ENCODE results near the gene AP5S1.
"Not testable (repeated sequence)": the region's sequence is repeated elsewhere in the genome, so short reads cannot be mapped to it uniquely, and the experiment has no call there.

AP5S1 gene

DNA sequence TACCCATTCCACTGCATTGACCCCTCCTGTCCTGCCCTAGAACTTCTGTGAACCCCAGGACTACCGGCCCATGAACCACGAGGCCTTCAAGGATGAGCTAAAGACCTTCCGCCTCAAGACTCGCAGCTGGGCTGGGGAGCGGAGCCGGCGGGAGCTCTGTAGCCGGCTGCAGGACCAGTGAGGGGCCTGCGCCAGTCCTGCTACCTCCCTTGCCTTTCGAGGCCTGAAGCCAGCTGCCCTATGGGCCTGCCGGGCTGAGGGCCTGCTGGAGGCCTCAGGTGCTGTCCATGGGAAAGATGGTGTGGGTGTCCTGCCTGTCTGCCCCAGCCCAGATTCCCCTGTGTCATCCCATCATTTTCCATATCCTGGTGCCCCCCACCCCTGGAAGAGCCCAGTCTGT, 15.6 kb upstream of the AP5S1 start:
- DNase-seq (ENCODE audit: extremely low spot score, insufficient read length, low read depth): no peak
- no peak for FAIRE-seq

DNA sequence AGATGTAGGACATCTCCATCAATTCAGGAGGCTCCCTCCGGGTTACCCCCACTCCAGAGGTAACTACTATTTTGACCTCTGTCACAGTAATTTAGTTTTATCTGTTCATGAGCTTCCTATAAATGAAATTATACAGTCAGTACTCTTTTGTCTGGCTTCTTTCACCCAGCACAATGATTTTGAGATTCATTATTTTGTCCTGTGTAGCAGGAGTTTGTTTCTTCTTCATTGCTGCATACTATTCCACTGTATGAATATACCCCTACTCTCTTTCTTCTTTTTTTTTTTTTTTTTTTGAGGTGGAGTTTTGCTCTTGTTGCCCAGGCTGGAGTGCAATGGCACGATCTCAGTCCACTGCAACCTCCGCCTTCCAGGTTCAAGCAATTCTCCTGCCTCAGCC, 11.8 kb upstream of the AP5S1 start:
- DNase-seq (ENCODE audit: extremely low spot score, insufficient read length, low read depth): no peak
- FAIRE-seq: no peak

DNA sequence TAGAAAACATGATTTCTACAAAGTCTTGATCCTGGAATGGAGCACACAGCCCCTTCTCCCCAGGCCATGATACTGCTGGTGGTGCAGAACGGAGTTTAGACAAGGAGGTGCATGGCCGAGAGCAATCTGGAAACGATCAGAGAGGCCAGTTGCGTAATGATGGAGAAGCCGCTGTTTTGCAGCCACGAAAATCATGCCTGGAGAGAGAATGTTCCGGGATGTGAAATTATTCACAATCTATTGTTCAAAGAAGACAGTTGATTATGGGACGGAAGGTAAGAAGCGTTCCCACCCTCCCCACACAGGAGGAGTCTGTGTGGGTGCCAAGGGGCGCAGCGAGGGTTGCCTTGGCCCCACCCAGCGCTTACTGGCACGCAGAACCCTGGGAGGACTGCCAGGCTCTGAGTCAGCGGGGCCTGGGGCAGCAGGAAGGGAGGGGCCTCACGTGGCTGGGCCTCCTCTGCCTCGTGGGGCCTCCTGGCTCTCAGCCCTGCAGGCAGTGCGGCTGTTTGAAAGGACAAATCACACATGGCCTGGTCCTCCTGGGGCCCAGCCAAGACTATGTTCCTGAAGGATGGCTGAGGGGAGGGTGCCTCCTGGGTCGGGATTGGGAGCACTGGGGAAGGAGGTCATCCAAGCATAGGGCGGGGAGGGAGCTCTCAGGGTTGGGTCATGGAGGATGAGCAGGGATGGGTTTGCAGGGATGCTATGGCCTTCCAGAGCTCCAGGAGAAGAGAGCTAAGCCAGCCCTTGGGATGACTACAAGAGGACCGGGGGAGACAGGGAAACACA, 8.7 kb upstream of the AP5S1 start:
- DNase-seq (ENCODE audit: extremely low spot score, insufficient read length, low read depth) (no peak), FAIRE-seq (no peak)

DNA sequence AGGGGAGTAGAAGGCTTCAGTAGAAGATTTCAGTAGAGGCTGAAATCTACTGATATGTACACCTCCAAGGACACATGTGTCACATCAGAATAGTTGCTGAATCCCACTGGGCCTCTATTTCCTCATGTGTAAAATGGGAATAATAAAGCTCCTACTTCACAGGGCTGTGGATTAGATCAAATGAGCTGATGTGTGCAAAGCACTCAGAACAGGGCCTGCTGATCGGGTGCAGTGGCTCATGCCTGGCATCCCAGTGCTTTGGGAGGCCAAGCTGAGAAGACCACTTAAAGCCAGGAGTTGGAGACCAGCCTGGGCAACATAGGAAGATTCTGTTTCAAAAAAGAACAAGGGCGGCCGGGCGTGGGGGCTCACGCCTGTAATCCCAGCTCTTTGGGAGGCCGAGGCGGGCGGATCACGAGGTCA, 8.1 kb upstream of the AP5S1 start:
- FAIRE-seq (no peak), DNase-seq (ENCODE audit: extremely low spot score, insufficient read length, low read depth) (no peak)

DNA sequence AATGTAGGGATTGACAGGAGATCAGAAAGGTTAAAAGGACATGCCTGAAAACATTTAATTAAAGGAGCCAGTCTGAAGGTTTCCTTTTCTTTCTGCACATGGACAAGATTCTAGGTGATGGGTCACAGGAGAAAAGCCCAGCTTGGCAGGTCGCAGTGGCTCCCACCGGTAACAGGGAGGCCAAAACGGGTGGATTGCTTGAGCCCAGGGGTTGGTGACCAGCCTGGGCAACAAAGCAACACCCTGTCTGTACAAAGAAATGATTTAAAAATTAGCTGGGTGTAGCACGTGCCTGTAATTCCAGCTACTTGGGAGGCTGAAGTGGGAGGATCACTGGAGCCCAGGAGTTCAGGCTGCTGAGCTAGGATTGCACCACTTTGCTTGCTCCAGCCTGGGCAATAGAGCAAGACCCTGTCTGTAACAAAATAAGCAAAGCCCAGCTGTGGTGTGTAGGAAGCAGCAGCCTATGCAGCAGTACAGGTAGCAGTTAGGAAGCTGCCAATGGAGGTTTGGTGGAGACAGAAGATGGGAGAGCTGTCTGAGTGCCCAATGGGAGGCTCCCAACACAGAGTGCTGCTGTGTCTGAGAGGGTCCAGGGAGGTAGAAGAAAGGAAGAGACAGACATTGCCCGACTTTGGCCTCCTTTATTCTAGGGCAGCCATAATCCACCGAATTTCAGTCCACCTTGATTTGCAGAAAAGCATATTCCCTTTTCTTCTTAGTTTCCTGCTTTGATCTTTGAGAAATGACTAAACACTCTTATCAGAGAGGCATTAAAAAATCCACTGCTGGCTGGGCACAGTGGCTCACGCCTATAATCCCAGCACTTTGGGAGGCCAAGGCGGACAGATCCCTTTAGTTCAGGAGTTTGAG, 7.1 kb upstream of the AP5S1 start:
- FAIRE-seq (no peak), DNase-seq (ENCODE audit: extremely low spot score, insufficient read length, low read depth) (no peak)

DNA sequence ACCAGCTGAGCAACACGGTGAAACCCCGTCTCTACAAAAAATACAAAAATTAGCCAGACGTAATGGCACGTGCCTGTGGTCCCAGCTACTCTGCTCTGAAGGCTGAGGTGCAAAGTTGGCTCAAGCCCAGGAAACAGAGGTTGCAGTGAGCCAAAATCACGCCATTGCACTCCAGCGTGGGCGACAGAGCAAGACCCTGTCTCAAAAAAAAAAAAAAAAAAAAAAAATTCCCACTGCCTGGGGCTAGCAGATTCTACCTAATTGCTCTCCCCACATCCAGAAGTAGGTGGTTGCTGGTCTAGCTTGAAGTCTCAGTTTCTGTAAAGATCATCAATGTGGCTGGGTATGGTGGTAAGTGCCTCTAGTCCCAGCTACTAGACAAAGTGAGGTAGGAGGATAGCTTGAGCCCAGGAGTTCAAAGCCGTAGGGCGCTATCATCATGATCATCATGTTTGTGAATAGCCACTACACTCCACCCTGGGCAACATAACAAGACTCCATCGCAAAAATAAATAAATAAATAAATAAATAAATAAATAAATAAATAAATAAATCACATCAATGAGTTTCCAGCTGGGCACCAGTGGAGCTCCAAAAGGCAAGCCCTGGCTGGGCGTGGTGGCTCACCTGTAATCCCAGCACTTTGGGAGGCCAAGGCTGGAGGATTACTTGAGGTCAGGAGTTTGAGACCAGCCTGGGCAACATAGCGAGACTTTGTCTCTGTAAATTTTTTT, 6.3 kb upstream of the AP5S1 start:
- DNase-seq (ENCODE audit: extremely low spot score, insufficient read length, low read depth): no peak

DNA sequence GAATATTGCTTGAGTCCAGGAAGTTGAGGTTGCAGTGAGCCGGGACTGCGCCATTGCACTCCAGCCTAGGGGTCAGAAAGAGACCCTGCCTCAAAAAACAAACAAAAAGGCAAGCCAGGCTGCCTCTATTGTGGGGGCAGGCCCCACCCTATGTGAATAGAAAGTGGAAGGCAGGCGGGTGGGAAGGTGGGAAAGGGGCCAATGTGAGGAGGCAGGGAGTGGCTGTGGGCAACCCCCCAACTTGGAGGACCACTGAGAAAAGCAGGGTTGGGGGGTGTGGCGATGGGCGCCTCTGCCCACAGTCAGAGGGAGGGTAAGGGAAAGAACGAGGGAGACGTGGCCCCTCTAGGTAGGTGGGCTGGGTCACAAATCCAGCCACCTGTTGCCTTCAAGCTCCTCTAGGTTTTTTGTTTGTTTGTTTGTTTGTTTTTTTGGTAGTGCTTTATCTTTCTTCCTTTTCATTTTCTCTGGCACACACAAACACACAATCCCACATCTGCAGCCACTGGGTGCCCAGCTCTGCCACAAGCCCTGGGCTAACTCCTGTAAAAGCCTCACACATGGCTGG, 5.3 kb upstream of the AP5S1 start:
- DNase-seq (ENCODE audit: extremely low spot score, insufficient read length, low read depth) (no peak), FAIRE-seq (no peak)

More for the DNA sequence above, 6.3 kb upstream of the AP5S1 start:
- no peak for FAIRE-seq

DNA sequence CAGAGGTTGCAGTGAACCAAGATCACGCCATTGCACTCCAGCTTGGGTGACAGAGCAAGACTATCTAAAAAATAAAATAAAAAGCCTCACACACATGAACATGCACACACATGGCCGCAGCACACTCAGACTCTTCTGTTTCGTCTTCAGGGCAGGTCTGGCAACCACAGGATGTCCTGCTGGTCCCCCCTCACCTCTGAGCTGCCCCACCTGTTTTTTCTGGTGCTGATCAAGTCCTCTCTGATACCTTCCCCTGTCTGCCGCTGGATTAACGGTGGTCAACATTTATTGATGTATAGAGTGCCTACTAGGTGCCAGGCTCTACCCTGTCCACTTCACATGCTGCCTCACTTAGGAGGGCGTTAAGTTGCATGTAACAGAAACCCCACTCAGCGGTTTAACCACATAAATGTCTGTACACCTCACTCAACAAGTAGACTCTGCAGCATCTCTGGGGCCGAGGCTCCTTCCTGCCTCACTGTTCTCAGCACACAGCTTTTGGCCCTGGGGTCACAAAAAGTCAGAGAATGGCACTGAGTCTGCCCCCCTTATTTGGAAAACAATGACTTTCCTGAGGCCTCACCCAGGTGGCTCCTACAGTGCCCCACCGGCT, 4.5 kb upstream of the AP5S1 start:
- FAIRE-seq (no peak), DNase-seq (ENCODE audit: extremely low spot score, insufficient read length, low read depth) (no peak)

DNA sequence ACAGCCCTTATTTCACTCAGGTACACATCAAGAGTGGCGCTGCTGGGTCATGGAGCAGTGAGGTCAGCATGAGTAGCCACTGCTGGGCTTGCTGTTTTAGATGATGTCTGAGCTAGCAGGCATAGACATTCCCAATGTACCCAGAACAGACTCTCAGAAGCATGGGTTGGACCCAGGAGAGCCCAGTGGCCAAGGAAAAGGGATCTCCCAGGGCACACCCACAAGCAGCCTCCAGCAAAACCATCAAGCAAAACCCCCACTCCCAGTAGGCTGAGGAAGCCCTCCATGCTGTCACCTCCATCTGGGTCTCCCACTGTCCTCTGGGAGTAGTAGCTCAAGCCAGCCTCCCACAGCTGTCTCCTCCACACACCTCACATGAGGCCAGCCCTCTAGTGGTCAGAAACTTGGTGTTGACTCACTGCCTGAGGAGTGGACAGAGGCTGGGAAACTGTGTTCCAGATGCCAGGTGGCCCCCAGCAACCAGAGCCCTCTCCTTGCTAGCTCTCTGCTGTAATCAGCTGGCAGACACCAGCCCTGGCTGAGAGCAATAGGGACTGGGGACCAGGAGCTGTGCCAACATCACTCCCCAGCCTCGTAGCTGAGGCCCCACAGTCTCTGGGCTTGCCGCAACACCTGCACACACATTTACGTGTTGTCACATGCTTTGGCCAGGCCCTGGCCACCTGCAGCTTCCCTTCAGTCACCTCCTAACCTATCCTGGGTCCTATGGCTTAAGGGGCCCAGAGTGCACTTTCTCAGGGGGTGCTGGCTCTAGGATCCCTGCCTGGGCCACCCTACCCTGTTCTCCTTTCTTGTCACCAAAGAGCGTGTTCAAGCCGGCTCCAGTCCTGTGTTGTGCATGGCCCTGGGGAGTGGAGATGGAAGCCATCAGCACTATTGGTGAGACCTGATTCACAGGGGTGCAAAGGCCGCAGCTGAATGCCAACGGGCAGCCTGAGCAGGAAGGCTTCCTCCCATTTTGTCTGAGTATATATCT, 1.9 kb upstream of the AP5S1 start:
- no peak for DNase-seq (ENCODE audit: extremely low spot score, insufficient read length, low read depth)
- FAIRE-seq: peak; percentile 60

DNA sequence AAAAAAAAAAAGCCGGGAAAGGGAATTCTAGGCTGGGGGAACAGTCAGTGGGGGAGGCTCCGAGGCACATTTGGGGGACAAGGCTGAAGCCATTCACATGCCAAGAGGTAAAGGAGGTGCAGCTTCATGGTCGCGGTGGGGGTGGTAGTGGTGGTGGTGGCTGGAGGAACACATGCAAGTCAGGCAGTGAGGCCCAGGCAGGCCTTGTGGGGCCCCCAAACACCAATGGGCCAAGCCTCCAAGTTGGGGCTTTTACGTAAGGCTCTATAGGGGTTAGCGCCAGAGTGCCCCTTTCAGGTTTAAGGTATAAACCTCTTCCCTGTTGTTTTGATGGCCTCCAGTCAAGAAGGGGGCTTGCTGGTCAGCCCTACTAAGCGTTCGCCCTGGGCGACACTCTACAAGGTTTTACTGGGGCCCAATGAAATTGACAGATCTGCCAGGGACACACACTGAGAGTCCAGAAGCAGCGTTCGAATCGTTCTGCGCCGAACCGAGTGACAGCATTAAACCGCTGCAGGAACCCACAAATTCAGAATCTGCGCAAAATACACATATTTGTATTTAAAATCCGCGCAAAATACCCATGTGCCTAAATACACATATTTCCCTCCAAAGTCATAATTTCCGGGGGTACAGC, 818 bp upstream of the AP5S1 start:
- DNase-seq (ENCODE audit: extremely low spot score, insufficient read length, low read depth): no peak
- FAIRE-seq: no peak

DNA sequence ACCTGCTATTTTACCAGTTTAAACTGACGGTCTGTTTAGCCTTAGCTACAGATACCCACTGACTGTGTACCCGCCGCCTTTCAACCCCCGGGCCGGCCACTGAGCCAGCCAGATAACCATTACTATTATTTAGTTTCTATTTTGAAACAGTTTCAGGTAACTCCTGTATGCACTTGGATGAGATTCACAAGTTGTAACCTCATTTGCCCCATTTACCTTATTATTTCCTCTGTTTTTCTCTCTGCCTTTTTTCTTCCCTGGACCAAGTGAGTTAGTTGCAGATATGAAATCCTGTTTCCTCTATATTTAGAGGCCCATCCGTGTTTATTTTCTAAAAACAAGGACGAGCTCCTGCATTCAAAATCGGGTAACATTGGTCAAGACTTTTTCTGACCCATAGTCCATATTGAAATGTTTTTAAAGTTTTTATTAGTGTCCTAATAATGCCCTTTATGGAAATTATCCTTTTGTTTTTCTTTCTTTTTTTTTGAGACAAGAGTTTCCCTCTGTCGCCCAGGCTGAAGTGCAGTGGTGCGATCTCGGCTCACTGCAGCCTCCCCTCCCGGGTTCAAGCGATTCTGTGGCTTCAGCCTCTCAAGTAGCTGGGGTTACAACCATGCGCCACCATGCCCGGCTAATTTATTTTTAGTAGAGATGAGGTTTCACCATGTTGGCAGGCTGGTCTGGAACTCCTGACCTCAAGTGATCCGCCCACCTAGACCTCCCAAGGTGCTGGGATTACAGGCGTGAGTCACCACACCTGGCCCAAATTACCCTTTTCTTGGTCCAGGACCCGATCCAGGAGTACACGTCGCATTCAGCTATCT, 767 bp downstream of the AP5S1 start:
- FAIRE-seq (no peak), DNase-seq (ENCODE audit: extremely low spot score, insufficient read length, low read depth) (no peak)

DNA sequence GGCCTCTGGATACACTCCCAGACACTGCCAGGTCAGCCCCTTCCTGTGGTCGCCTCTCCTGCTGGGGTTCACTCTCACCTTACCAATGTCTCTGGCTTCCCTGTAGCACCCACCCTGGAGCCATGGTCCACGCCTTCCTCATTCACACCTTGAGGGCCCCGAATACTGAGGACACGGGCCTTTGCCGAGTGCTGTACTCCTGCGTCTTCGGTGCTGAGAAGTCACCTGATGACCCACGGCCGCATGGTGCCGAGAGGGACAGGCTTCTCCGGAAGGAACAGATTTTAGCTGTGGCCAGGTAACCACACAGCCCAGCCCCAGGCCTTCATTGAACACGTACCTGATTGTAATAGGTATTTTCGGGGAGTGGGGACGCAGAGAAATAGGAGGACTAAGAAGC, 1.6 kb downstream of the AP5S1 start:
- FAIRE-seq (no peak), DNase-seq (ENCODE audit: extremely low spot score, insufficient read length, low read depth) (no peak)

DNA sequence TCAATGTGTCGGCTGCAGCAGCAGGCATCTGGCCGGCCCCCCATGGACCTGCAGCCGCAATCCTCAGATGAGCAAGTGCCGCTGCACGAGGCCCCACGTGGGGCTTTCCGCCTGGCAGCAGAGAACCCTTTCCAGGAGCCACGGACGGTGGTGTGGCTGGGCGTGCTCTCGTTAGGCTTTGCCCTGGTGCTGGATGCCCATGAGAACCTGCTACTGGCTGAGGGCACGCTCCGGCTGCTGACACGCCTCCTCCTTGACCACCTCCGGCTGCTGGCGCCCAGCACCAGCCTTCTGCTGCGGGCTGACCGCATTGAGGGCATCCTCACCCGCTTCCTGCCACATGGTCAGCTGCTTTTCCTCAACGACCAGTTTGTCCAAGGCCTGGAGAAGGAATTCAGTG, 3.5 kb downstream of the AP5S1 start:
- DNase-seq (ENCODE audit: extremely low spot score, insufficient read length, low read depth): no peak
- FAIRE-seq: no peak

DNA sequence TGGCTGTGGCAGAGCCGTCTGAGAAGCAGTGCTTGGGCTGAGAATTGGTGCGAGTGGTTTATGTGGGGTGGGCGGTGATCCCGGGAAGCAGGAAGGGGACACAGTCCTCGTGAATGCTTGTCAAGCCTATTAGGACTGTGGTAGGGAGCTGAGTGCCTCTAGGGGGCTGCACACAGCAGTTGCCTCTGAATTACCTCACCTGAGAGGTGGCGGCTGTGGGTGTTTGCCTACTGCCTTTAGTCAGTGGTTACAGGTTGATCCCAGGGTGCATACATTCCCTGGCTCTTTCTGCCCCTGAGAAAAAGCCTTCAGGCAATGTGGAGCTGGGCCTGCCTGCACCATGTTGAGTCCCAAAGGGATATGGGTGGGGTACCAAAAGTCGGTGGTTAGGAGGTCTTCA, 5.2 kb downstream of the AP5S1 start:
- no peak for FAIRE-seq
- no peak for DNase-seq (ENCODE audit: extremely low spot score, insufficient read length, low read depth)

DNA sequence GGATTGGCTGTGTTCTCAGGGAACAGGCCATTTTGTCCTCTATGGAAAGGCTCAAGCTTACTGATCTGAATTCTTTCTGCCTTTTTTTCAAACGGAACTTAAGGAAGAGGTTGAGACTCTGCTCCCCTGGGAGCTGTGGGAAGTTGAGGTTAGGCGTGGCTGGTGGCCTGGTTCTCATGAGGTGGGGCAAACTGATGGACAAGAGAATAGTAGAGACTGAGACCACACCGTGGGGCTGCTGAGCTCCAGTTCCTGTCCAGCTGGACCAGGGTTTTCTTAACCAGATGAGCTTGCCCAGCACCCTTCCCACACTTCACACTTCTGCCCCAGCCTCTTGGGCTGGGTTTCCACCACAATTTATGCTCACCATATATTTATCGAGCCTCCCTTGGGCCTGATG, 6.1 kb downstream of the AP5S1 start:
- no peak for DNase-seq (ENCODE audit: extremely low spot score, insufficient read length, low read depth)
- FAIRE-seq: no peak

DNA sequence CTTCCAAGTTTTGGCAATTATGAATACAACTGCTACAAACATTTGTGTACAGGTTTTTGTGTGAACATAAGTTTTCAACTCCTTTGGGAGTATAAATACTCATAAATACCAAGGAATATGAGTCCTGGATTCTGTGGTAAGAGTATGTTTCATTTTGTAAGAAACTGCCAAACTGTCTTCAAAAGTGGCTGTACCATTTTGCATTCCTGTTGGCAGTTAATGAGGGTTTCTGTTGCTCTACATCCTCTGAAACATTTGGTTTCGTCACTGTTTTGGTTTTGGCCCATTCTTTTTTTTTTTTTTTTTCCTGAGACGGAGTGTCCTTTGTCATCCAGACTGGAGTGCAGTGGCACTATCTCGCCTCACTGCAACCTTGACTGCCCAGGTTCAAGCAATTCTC, 8.5 kb downstream of the AP5S1 start:
- no peak for FAIRE-seq
- DNase-seq (ENCODE audit: extremely low spot score, insufficient read length, low read depth): no peak

DNA sequence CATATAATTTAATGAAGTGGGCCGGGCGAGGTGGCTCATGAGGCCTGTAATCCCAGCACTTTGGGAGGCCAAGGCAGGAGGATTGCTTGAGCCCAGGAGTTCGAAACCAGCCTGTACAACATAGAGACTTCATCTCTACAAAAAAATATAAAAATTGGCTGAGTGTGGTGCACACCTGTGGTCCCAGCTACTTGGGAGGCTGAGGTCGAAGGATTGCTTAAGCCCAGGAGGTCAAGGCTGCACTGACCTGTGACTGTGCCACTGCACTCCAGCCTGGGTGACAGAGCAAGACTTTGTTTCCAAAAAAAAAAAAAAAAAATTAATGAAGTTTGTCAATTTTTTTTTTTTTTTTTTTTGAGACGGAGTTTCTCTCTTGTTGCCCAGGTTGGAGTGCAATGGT, 9.5 kb downstream of the AP5S1 start:
- not testable (repeated sequence) for FAIRE-seq; DNase-seq (ENCODE audit: extremely low spot score, insufficient read length, low read depth)

DNA sequence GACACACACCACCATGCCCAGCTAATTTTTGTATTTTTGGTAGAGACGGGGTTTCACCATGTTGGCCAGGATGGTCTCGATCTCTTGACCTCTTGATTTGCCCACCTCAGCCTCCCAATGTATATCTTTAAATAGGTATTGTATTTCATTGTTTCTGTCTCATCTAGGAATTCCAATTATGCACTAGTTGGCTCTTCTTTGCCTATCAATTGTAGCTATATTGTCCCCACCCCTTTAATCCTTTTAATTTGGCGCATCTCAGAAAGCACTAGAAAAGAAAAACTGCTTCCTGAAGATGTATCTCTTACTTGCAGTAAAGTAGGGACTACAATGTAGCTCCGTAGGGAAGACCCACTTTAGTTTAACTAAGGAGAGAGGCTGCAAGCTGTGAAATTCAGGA, 15.8 kb downstream of the AP5S1 start:
- no peak for FAIRE-seq

More for the DNA sequence above, 15.8 kb downstream of the AP5S1 start:
- DNase-seq (ENCODE audit: extremely low spot score, insufficient read length, low read depth): no peak

Data from GM18507 (cell line).